Measurements from ENCODE around the gene DNAL4. TPM values are rescaled to one million over a fixed set of nuclear protein-coding genes. Genes with fewer than 3 reads are reported as not detected.

Gene DNAL4
- total and polyA plus RNA-seq, 10 of the 15 experiments (the other 5 are each of a cell fraction or from before 2014, with no cell fraction given): 0.35 to 8.5 (median 6.3) TPM; not detected in 1

DNA sequence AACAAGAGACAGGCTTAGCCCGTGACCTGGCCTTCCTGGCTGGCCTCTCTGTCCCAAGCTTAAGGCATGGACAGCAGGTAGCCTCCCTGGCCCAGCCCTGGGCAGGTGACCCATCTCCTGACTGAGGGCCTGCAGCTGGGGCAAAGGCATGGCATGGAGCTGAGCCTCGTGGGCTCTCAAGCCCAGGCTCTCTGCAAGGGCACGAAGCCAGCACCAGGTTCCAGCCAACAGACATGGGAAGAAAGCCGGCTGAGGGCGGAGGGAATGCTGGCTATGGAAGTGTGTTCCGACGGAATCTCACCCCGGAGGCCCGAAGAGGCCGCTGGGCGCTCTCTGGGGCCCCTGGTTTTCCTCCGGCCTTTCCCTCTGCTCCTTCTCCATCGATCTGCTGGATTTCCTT lies 12.9 kb downstream of the DNAL4 start:
- H3K27me3 ChIP-seq (replicated peaks in 1 of 2; ENCODE audit: control insufficient read depth in 2 of 2, insufficient read depth in 2 of 2, low read length in 1 of 2): no peaks in the 10 kb centered on the region
- H3K4me2 ChIP-seq (ENCODE audit: control insufficient read depth, insufficient read depth): no peak overlapping the region
- 64% methylated on average over 11 of the region's 13 CpGs for WGBS (ENCODE audit: insufficient coverage, insufficient replicate concordance, low lambda C conversion rate, missing lambda C conversion rate)
- H4K20me1 ChIP-seq (ENCODE audit: control insufficient read depth, insufficient read depth): no peaks in the 10 kb centered on the region
- no peaks in the 10 kb centered on the region for H3K4me1 ChIP-seq (ENCODE audit: control insufficient read depth, insufficient read depth, low read length)
- no peaks in the 10 kb centered on the region for H3K9me3 ChIP-seq (replicated peaks; ENCODE audit: control insufficient read depth, insufficient read depth, low read length)
- H3K9ac ChIP-seq (ENCODE audit: control insufficient read depth, insufficient read depth, low read length): no peak overlapping the region
- H3K79me2 ChIP-seq (ENCODE audit: control insufficient read depth, insufficient read depth, low read length): no peaks in the 10 kb centered on the region
- SMC1A ChIA-PET (ENCODE audit: uncharacterized antibody, unreplicated experiment): no interaction called here
- RAD21 ChIA-PET (ENCODE audit: unreplicated experiment): no interaction called here
- ATAC-seq: no peak
- intact Hi-C loops (cut with micrococcal nuclease; ENCODE audit: unreplicated experiment) (no loop called here), in situ Hi-C loops (cut with MboI) (no loop called here)
- H2AFZ ChIP-seq (ENCODE audit: control insufficient read depth, low read depth, low read length): no peak overlapping the region
- BruUV-seq (replicated peaks): no TSS peak
- H3K36me3 ChIP-seq (ENCODE audit: control insufficient read depth in 2 of 2, insufficient read depth in 2 of 2, low read length in 1 of 2): no peaks in the 10 kb centered on the region
- no peak for DNase-seq (ENCODE audit: low read depth, low spot score)
- CTCF ChIA-PET: no interaction called here
- H3K27ac ChIP-seq (ENCODE audit: control insufficient read depth, insufficient read depth): no peak overlapping the region
- TF ChIP-seq, protein P1, sequence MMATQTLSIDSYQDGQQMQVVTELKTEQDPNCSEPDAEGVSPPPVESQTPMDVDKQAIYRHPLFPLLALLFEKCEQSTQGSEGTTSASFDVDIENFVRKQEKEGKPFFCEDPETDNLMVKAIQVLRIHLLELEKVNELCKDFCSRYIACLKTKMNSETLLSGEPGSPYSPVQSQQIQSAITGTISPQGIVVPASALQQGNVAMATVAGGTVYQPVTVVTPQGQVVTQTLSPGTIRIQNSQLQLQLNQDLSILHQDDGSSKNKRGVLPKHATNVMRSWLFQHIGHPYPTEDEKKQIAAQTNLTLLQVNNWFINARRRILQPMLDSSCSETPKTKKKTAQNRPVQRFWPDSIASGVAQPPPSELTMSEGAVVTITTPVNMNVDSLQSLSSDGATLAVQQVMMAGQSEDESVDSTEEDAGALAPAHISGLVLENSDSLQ (IDR thresholded peaks at IDR 0.05): no peak
- TF ChIP-seq EED (IDR thresholded peaks at IDR 0.05; ENCODE audit: low read depth) (no peak), SP1 (IDR thresholded peaks at IDR 0.05; ENCODE audit: low read depth, low read length) (no peak), GATAD2B (conservative IDR thresholded peaks at IDR 0.05; ENCODE audit: low read depth) (no peak), ZNF384 (IDR thresholded peaks at IDR 0.05; ENCODE audit: borderline replicate concordance, low read depth, low read length) (no peak), SIN3A (IDR thresholded peaks at IDR 0.05; ENCODE audit: low read depth, low read length) (no peak), ZNF24 (IDR thresholded peaks at IDR 0.05) (no peak), ZNF217 (IDR thresholded peaks at IDR 0.05) (no peak), TBL1XR1 (IDR thresholded peaks at IDR 0.05; ENCODE audit: low read depth, low read length) (no peak), CREB1 (IDR thresholded peaks at IDR 0.05; ENCODE audit: low read depth) (no peak)
- TF ChIP-seq, protein P2, sequence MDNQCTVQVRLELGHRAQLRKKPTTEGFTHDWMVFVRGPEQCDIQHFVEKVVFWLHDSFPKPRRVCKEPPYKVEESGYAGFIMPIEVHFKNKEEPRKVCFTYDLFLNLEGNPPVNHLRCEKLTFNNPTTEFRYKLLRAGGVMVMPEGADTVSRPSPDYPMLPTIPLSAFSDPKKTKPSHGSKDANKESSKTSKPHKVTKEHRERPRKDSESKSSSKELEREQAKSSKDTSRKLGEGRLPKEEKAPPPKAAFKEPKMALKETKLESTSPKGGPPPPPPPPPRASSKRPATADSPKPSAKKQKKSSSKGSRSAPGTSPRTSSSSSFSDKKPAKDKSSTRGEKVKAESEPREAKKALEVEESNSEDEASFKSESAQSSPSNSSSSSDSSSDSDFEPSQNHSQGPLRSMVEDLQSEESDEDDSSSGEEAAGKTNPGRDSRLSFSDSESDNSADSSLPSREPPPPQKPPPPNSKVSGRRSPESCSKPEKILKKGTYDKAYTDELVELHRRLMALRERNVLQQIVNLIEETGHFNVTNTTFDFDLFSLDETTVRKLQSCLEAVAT (IDR thresholded peaks at IDR 0.05): no peak
- TF ChIP-seq, protein P3, sequence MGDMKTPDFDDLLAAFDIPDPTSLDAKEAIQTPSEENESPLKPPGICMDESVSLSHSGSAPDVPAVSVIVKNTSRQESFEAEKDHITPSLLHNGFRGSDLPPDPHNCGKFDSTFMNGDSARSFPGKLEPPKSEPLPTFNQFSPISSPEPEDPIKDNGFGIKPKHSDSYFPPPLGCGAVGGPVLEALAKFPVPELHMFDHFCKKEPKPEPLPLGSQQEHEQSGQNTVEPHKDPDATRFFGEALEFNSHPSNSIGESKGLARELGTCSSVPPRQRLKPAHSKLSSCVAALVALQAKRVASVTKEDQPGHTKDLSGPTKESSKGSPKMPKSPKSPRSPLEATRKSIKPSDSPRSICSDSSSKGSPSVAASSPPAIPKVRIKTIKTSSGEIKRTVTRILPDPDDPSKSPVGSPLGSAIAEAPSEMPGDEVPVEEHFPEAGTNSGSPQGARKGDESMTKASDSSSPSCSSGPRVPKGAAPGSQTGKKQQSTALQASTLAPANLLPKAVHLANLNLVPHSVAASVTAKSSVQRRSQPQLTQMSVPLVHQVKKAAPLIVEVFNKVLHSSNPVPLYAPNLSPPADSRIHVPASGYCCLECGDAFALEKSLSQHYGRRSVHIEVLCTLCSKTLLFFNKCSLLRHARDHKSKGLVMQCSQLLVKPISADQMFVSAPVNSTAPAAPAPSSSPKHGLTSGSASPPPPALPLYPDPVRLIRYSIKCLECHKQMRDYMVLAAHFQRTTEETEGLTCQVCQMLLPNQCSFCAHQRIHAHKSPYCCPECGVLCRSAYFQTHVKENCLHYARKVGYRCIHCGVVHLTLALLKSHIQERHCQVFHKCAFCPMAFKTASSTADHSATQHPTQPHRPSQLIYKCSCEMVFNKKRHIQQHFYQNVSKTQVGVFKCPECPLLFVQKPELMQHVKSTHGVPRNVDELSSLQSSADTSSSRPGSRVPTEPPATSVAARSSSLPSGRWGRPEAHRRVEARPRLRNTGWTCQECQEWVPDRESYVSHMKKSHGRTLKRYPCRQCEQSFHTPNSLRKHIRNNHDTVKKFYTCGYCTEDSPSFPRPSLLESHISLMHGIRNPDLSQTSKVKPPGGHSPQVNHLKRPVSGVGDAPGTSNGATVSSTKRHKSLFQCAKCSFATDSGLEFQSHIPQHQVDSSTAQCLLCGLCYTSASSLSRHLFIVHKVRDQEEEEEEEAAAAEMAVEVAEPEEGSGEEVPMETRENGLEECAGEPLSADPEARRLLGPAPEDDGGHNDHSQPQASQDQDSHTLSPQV (IDR thresholded peaks at IDR 0.05): no peak
- TF ChIP-seq, protein P4, sequence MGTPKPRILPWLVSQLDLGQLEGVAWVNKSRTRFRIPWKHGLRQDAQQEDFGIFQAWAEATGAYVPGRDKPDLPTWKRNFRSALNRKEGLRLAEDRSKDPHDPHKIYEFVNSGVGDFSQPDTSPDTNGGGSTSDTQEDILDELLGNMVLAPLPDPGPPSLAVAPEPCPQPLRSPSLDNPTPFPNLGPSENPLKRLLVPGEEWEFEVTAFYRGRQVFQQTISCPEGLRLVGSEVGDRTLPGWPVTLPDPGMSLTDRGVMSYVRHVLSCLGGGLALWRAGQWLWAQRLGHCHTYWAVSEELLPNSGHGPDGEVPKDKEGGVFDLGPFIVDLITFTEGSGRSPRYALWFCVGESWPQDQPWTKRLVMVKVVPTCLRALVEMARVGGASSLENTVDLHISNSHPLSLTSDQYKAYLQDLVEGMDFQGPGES (IDR thresholded peaks at IDR 0.05): no peak
- TF ChIP-seq, protein P5, sequence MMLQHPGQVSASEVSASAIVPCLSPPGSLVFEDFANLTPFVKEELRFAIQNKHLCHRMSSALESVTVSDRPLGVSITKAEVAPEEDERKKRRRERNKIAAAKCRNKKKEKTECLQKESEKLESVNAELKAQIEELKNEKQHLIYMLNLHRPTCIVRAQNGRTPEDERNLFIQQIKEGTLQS (IDR thresholded peaks at IDR 0.05; ENCODE audit: borderline replicate concordance, extremely low read depth, low read depth, low read length): no peak
- H3K4me3 ChIP-seq: no peak overlapping the region
- FAIRE-seq: no peak
- POLR2A ChIA-PET: no interaction called here
